ENCODE measurements around the gene DPP10. TPM values are rescaled to one million over a fixed set of nuclear protein-coding genes. Genes with fewer than 3 reads are reported as not detected.

Gene DPP10
- total RNA-seq, 1 experiment from 2014 or later, result not detected

GRCh38 chr2:115484983-115485382 lies 1042.5 kb downstream of the DPP10 start:
- intact Hi-C loops (cut with micrococcal nuclease), result no loop called here
- POLR2A ChIA-PET (ENCODE audit: unreplicated experiment), result no interaction called here

DNA sequence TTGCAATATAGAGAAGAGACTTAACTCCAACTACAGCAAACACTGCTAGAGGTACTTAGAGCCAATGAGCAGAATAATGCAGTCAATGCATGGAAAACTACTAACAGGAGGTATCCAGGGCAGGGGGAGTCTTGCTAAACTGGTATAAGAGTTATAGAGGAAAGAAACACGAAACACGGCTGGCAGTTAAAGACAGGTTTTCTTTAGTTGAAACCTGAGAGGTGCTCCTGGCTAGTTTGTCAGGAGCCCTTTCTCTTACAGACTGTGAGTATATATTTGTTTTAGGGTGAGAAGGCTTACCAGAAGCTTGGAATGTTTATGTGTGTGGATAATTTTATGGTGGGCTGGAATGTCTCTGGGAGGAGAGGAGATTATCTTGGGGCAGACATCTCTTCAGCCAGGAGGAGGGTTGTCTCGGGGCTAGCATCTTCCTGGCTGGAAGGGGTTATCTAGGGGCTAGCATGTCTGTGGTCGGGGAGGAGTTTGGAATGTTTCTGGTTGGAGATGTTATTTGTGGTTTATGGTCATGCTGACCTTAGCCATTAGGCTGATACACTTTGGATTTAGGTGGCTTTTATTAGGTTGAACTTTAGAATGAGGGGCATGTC lies 1048.8 kb downstream of the DPP10 start:
- Histone ChIP-seq H3K79me2 (ENCODE audit: low read length) (no peaks in the 10 kb centered on the region), H4K20me1 (ENCODE audit: low read length) (no peaks in the 10 kb centered on the region), H3K9me3 (ENCODE audit: low read length) (0 out of 2 replicates have a peak, but pooled peaks cover under 1% of the 10 kb centered on the region), H2AFZ (ENCODE audit: low read length) (no peak overlapping the region), H3K9me2 (replicated peaks; ENCODE audit: low read length) (no peaks in the 10 kb centered on the region), H3K27me3 (ENCODE audit: low read length) (no peaks in the 10 kb centered on the region), H3K36me3 (ENCODE audit: low read depth, low read length) (no peaks in the 10 kb centered on the region), H3K9ac (ENCODE audit: low read length) (no peak overlapping the region), H3F3A (ENCODE audit: low read length, unreplicated experiment) (no peaks in the 10 kb centered on the region), H3K4me3 (ENCODE audit: low read length) (no peak overlapping the region), H3K4me2 (ENCODE audit: low read length) (no peak overlapping the region), H3K27ac (ENCODE audit: low read length) (no peak overlapping the region), H3K4me1 (ENCODE audit: insufficient read depth, low read length) (no peaks in the 10 kb centered on the region)
- ChIA-PET CTCF (no interaction called here), POLR2A (ENCODE audit: unreplicated experiment) (no interaction called here)
- TF ChIP-seq, protein P1, sequence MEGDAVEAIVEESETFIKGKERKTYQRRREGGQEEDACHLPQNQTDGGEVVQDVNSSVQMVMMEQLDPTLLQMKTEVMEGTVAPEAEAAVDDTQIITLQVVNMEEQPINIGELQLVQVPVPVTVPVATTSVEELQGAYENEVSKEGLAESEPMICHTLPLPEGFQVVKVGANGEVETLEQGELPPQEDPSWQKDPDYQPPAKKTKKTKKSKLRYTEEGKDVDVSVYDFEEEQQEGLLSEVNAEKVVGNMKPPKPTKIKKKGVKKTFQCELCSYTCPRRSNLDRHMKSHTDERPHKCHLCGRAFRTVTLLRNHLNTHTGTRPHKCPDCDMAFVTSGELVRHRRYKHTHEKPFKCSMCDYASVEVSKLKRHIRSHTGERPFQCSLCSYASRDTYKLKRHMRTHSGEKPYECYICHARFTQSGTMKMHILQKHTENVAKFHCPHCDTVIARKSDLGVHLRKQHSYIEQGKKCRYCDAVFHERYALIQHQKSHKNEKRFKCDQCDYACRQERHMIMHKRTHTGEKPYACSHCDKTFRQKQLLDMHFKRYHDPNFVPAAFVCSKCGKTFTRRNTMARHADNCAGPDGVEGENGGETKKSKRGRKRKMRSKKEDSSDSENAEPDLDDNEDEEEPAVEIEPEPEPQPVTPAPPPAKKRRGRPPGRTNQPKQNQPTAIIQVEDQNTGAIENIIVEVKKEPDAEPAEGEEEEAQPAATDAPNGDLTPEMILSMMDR (conservative IDR thresholded peaks at IDR 0.05; ENCODE audit: low read depth, low read length), result no peak
- TF ChIP-seq EZH2phosphoT487 (IDR thresholded peaks at IDR 0.05; ENCODE audit: borderline replicate concordance, low read length), result no peak
- no peak for TF ChIP-seq EZH2 (IDR thresholded peaks at IDR 0.05; ENCODE audit: low read length, unreplicated experiment)
- BruUV-seq (replicated peaks), result no TSS peak
- DNase-seq (no peak), ATAC-seq (no peak)
- intact Hi-C loops (cut with micrococcal nuclease), result no loop called here

More at GRCh38 chr2:115484983-115485382, 1042.5 kb downstream of the DPP10 start:
- CTCF ChIA-PET, result no interaction called here
- Histone ChIP-seq H2AFZ (ENCODE audit: low read length) (no peak overlapping the region), H3K27me3 (ENCODE audit: low read length) (no peaks in the 10 kb centered on the region), H4K20me1 (ENCODE audit: low read length) (no peaks in the 10 kb centered on the region), H3F3A (ENCODE audit: low read length, unreplicated experiment) (no peaks in the 10 kb centered on the region), H3K4me3 (ENCODE audit: low read length) (no peak overlapping the region), H3K9me2 (replicated peaks; ENCODE audit: low read length) (no peaks in the 10 kb centered on the region), H3K9ac (ENCODE audit: low read length) (no peak overlapping the region), H3K4me2 (ENCODE audit: low read length) (no peak overlapping the region), H3K9me3 (ENCODE audit: low read length) (0 out of 2 replicates have a peak, but pooled peaks cover 4% of the 10 kb centered on the region), H3K27ac (ENCODE audit: low read length) (no peak overlapping the region), H3K79me2 (ENCODE audit: low read length) (no peaks in the 10 kb centered on the region), H3K4me1 (ENCODE audit: insufficient read depth, low read length) (no peaks in the 10 kb centered on the region), H3K36me3 (ENCODE audit: low read depth, low read length) (no peaks in the 10 kb centered on the region)
- no peak for ATAC-seq
- DNase-seq, result no peak
- no peak for TF ChIP-seq EZH2phosphoT487 (IDR thresholded peaks at IDR 0.05; ENCODE audit: borderline replicate concordance, low read length)
- TF ChIP-seq, protein P1 (conservative IDR thresholded peaks at IDR 0.05; ENCODE audit: low read depth, low read length), result no peak
- no peak for TF ChIP-seq EZH2 (IDR thresholded peaks at IDR 0.05; ENCODE audit: low read length, unreplicated experiment)
- no TSS peak for BruUV-seq (replicated peaks)

DNA sequence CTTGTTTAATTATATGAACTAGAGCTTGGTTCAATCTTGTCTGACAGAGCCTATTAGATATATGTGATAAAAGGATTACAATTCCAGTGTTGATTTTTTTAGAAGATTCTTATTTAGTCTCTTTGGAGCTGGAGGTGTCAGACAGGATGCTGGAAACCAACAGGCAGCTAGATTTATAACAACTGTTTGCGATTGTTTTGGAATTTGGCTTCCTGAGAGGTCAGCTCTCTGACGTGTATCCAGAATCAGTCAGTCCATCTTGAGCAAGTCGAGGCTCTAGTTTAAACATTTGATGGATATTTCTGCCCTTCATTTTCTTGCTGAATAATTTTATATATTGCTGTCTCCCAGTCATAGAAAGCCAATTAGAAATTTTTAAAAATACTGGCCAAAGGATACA lies 1062.9 kb downstream of the DPP10 start:
- Histone ChIP-seq H3K4me3 (ENCODE audit: low read length) (no peak overlapping the region), H3F3A (ENCODE audit: low read length, unreplicated experiment) (no peaks in the 10 kb centered on the region), H3K9ac (ENCODE audit: low read length) (no peak overlapping the region), H3K4me2 (ENCODE audit: low read length) (no peak overlapping the region), H3K27ac (ENCODE audit: low read length) (no peak overlapping the region), H3K9me2 (replicated peaks; ENCODE audit: low read length) (no peaks in the 10 kb centered on the region), H3K4me1 (ENCODE audit: insufficient read depth, low read length) (no peaks in the 10 kb centered on the region), H3K79me2 (ENCODE audit: low read length) (no peaks in the 10 kb centered on the region), H4K20me1 (ENCODE audit: low read length) (no peaks in the 10 kb centered on the region), H3K36me3 (ENCODE audit: low read depth, low read length) (no peaks in the 10 kb centered on the region), H3K27me3 (ENCODE audit: low read length) (no peaks in the 10 kb centered on the region), H3K9me3 (ENCODE audit: low read length) (no peaks in the 10 kb centered on the region), H2AFZ (ENCODE audit: low read length) (no peak overlapping the region)
- ATAC-seq (no peak), DNase-seq (no peak)
- no peak for TF ChIP-seq EZH2phosphoT487 (IDR thresholded peaks at IDR 0.05; ENCODE audit: borderline replicate concordance, low read length)
- TF ChIP-seq EZH2 (IDR thresholded peaks at IDR 0.05; ENCODE audit: low read length, unreplicated experiment), result no peak
- TF ChIP-seq, protein P1 (conservative IDR thresholded peaks at IDR 0.05; ENCODE audit: low read depth, low read length), result no peak
- ChIA-PET CTCF (no interaction called here), POLR2A (ENCODE audit: unreplicated experiment) (no interaction called here)
- BruUV-seq (replicated peaks), result no TSS peak
- intact Hi-C loops (cut with micrococcal nuclease), result no loop called here

Measured in PC-3 (cell line).